Non-pigmented ciliary epithelial cell (primary cell): ENCODE measurements around the gene GPC2.
"Not testable (repeated sequence)": the region's sequence is repeated elsewhere in the genome, so short reads cannot be mapped to it uniquely, and the experiment has no call there.

Experiments used
- DNase-seq: peaks from one replicate; pipeline ENCODE4 v3.0.0-alpha.2; 2010; ENCODE audit warnings: low read depth

Gene GPC2

GRCh38 chr7:100204454-100204853 is 27.3 kb upstream of the GPC2 start:
- DNase-seq, result no peak

DNA sequence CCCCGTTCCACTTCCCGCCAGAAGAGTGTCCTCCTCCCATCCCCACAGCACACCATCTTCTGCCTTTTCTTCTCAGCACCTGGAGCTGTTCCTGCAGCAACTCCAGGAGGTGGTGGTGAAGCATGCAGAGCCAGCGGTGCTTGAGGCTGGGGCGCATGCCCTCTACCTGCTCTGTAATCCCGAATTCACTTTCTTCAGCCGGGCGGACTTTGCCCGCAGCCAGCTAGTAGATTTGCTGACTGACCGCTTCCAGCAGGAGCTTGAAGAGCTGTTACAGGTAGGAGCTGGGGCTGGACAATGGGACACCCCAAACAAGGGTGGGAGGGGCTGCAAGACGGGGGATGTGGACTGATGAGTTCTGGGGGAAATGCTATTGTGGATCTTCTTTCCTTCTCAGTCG is 23.5 kb upstream of the GPC2 start:
- no peak for DNase-seq

GRCh38 chr7:100198266-100198665 is 21.1 kb upstream of the GPC2 start:
- no peak for DNase-seq

DNA sequence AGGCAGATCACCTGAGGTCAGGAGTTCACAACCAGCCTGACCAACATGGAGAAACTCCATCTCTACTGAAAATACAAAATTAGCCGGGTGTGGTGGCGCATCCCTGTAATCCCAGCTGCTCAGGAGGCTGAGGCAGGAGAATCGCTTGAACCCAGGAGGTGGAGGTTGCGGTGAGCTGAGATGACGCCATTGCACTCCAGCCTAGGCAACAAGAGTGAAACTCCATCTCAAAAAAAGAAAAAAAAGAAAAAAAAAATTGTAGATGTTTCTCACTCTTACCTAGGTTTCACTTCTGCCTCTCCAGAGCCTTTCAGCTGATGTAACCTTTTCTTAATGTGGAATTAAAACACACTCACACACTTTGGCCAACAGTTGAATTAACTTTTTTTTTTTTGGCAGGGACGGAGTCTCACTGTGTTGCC is 18.7 kb upstream of the GPC2 start:
- not testable (repeated sequence) for DNase-seq

GRCh38 chr7:100195222-100195621 is 18.0 kb upstream of the GPC2 start:
- no peak for DNase-seq

- no peak for DNase-seq
These were observed 15.8 kb upstream of the GPC2 start for GRCh38 chr7:100192969-100193368.

DNA sequence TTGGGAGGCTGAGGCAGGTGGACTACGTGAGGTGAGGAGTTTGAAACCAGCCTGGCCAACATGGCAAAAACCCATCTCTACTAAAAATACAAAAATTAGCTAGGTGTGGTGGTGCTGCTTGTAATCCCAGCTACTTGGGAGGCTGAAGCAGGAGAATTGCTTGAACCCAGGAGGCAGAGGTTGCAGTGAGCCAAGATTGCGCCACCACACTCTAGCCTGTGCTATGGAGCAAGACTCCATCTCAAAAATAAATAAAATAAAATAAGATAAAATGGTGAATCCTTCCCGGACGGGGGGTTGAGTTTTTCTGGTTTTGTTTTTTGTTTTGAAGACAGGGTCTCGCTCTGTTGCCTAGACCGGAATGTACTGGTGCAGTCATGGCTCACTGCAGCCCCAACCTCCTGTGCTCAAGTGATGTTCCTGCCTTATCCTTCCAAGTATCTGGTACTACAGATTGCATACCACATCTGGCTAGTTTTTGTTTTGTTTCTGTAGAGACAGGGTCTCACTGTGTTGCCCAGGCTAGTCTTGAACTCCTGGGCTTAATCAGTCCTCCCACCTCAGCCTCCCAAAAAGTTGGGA is 15.2 kb upstream of the GPC2 start:
- not testable (repeated sequence) for DNase-seq

GRCh38 chr7:100191775-100192174 is 14.6 kb upstream of the GPC2 start:
- DNase-seq, result peak; percentile 51

- DNase-seq, result no peak
These were observed 13.0 kb upstream of the GPC2 start for GRCh38 chr7:100190048-100190711.

DNA sequence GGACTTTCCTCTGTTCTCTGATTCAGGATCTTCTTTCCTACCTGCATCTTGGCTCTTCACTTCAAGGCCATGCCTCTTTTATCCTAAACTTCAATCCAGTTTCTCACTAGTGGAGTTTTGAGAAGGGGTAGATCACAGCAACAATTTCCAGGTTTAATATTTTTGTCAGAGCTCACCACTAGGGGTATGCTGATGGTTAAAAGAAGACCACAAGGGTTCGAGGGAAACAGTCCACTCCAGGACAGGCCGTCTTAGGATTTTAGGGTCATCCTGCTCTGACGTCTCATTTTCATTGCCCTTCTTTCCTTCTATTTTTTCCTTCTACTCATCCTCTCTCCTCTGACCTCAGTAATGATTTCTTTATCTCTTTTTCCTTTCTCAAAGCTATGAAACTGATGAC is 11.9 kb upstream of the GPC2 start:
- DNase-seq, result no peak

DNA sequence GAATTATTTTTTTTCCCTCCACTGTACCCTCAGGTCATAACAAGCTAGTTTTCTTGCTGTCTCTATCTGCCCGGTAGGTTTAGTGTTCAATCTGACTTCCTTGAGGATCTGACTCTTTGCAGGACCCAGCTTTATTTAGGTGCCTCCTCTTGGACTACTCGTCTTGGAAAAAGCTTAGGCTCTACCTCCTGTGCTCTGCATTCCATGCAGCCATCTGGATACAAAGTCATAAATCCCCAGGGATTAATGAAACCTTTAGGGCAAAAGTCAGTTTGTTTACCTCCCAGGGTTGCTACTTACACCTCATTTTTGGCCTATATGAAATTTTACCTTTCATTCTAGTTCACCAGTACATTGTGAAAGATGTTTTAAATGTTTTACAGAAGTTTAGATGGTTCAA is 8.5 kb upstream of the GPC2 start:
- no peak for DNase-seq

DNA sequence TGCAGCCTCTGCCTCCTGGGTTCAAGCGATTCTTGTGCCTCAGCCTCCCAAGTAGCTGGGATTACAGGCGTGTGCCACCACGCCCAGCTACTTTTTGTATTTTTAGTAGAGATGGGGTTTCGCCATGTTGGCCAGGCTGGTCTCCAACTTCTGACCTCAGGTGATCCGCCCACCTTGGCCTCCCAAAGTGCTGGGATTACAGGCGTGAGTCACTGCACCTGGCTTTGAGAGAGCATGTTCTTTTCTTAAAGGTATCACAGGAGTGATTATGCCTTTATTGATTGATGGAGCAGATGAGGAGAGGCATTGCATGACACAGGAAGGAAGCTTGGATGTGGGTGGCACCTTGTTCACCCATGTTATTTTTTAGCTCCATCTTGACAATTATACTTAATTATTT is 5.9 kb upstream of the GPC2 start:
- DNase-seq, result not testable (repeated sequence)

- not testable (repeated sequence) for DNase-seq
These were observed 5.4 kb upstream of the GPC2 start for GRCh38 chr7:100182616-100183015.

DNA sequence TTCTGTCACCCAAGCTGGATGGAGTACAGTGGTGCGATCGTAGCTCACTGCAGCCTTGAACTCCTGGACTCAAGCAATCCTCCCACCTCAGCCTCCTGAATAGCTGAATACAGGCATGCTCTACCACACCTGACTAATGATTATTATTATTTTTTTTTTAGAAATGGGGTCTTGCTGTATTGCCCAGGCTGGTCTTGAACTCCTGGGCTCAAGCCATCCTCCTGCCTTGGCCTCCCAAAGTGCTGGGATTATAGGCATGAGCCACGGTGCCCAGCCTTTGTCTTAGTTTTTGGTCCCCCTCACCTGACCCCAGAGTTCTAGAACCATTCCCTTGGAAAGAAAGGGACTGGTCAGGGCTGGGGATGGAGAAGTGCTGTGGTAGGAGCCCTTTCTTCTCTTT is 2.9 kb upstream of the GPC2 start:
- not testable (repeated sequence) for DNase-seq

- DNase-seq, result no peak
These were observed 811 bp downstream of the GPC2 start for GRCh38 chr7:100176096-100177044.

- no peak for DNase-seq
These were observed 1.8 kb downstream of the GPC2 start for GRCh38 chr7:100175296-100175935.

GRCh38 chr7:100174582-100174981 is 2.6 kb downstream of the GPC2 start:
- no peak for DNase-seq

DNA sequence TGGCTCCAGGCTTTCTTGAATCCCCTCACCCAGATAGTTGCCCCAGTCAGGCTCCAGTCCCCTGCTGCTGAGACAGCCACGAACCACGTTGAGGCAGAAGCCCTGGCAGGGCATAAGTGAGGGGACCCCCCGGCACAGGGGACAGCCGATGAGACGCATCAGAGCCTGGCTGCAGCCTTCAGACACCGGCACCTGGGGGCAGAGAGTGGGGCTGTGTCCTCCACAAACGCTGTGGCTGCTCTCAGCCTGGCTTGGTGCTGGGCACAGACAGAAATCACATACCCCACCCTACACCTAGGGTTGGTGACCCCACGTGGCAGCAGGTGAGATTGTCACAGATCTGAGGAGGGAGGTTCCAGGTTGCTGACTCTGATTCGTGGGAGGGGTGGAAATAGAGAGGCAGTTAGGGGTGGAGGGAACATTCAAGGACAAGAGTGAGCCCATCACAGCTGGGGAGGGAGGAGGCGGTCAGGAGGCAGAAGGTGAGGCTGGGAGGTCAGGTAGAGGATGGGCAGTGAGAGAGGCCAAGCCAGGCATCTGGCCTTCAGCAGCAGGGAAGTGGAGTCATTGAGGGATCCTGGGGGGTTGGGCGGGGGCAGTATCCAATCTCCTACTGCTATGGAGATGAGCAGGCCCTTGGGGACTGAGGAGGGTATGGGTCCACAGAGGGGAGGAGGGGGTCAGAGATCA is 3.2 kb downstream of the GPC2 start:
- no peak for DNase-seq

DNA sequence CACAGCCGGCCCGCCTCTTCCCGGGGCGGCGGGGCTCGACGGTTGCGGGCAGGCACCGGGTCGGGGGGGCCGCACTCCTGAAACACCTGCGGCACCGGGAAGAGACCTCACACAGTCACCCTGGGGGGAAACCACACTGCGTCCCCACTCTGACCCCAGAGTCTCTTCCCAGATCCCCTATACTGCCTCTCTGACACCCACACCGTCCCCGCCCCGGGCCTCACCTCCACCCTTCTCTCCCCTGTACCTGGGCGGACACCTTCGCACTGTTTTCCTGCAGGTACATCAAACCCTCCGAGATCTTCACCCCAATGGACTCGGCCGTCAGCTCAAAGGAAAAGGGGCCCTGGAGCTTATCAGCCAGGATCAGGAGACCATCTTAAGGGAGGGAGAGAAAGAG is 5.3 kb downstream of the GPC2 start:
- DNase-seq, result no peak

GRCh38 chr7:100171087-100171681 is 6.0 kb downstream of the GPC2 start:
- DNase-seq, result no peak

DNA sequence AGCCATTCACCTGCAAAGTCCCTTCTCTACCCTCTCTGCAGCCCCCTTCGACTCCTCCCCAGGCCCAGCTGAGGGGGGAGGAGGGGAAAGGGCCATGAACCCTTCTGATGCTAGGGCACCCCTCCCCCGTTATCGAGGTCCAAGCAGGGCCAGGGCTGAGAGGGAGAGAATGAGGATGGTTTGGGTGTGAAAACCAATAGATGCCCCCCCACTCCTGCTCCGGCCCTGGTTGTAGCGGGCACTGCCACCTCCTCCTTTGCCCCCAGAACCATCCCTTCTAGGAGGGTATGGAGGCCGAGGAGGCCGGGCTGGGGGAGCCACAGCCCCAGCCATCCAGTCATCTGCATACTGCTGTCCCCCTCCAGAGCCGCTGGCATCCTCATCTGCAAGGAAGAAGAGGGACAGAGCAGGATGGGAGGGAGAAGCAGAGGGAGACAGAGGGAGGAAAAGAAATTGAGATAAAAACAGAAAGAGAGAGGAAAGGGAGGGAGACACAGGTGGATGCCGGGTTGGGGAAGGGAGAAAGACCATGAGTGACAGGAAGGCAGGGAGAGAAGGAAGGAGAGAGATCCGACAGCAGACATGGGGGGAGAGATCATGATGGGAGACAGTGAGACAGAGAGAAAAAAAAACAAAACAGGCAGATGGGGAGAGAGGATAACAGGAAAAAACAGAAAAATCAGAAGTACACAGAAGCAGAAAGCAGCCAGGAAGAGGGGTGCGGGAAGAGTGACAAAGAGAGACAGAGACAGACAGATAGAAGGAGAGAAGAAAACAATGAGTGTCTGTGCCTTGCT is 6.9 kb downstream of the GPC2 start:
- no peak for DNase-seq
